ENCODE results near the gene ATP6V1F.

The ATP6V1F gene

DNA sequence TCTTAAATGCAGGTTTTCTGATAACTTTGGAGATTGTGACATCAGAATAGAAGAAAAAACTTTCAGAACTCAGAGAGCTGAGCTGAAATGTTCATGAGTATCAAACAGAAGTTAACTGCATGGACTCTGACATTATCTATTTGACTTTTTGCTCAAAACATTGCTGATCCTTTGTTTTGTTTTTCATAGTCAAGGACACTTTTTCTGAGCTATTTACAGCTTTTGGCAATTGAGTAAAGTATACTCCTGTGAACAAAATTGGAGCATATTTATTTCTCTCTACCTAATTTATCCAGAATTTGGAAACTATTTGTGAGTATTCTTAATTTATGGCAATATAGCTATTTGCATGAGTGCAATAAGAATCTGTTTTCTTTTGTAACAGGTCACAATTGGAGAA is 36.7 kb downstream of the ATP6V1F start:
- Mint-ChIP-seq H3K36me3 (peaks cover 4% of the 10 kb centered on the region in 2 donors), H3K27ac (no peak overlapping the region), H3K9me3 (peaks cover 2 to 5% of the 10 kb centered on the region in 2 donors), H3K4me3 (no peak overlapping the region), H3K27me3 (peaks cover 11 to 22% of the 10 kb centered on the region in 2 donors), H3K4me1 (peaks cover 2 to 9% of the 10 kb centered on the region in 2 donors)
- no peak for ATAC-seq (replicated peaks)
- DNase-seq = no peak

DNA sequence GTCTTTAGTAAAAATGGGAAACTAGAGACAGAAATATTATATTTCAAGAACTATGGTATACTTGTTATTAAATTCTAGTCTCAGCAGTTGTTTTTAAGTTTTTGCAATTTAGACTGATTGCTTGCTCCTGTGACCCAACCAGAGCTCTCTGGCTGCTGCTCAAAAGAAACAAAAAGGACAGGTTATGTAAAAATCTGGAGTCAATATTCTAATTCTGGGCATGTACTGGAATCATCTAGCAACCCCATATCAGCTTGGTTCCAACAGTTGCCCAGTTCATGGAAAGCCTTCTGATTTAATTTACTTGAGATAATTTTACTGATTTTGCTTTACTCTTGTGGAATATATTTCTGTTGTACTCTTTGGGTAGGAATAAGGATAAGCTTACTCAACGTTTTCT is 37.6 kb downstream of the ATP6V1F start:
- Mint-ChIP-seq H3K27ac (no peak overlapping the region), H3K4me3 (no peak overlapping the region), H3K27me3 (peaks cover 11 to 22% of the 10 kb centered on the region in 2 donors), H3K9me3 (peaks cover 2 to 5% of the 10 kb centered on the region in 2 donors), H3K36me3 (peaks cover 4% of the 10 kb centered on the region in 2 donors), H3K4me1 (peaks cover 6 to 17% of the 10 kb centered on the region in 2 donors)
- DNase-seq (no peak), ATAC-seq (replicated peaks) (no peak)

DNA sequence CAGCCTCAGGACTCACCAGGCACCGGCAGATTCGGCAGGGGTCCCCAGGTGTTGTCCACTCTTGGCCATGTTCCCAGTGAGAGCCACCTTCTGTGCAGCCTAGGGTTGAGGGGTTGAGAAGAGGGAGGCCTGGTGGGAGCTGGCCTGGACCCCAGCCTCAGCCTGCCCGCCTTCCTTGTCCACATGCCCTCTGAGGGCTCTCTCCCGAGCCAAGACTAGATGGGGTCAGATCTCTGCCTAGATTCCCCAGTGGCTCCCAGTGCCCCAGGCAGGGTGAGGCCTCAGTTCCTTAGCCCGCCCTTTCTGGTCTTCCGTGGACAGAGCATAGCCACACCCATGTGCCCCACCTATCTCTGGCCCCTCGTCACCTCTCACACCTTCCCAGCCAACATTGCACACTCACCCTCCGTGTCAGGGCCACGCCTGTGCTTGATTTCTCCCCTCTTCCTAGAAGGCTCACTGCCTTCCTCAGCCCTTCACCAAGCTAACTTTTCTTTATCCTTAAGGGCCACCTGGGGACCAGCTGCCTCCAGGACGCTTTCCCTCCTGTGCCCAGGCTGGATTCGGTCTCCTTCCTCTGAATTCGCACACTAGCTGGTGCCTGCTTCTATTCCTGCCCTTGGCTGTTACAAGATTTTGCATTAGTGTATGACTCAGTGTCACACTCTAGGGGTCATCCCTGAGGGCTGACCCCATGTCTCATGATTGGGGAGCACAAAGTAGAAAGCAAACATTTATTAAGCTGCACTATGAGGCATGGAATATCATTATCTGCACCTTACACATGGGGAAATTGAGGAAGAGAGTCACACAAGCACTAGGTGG is 40.3 kb downstream of the ATP6V1F start:
- Mint-ChIP-seq H3K4me1 (peaks cover 11 to 27% of the 10 kb centered on the region in 2 donors), H3K36me3 (peaks cover 4 to 8% of the 10 kb centered on the region in 2 donors), H3K4me3 (no peak overlapping the region), H3K27me3 (peaks cover 24 to 26% of the 10 kb centered on the region in 2 donors), H3K9me3 (peaks cover 2 to 5% of the 10 kb centered on the region in 2 donors), H3K27ac (no peak overlapping the region)
- DNase-seq (no peak), ATAC-seq (replicated peaks) (no peak)

DNA sequence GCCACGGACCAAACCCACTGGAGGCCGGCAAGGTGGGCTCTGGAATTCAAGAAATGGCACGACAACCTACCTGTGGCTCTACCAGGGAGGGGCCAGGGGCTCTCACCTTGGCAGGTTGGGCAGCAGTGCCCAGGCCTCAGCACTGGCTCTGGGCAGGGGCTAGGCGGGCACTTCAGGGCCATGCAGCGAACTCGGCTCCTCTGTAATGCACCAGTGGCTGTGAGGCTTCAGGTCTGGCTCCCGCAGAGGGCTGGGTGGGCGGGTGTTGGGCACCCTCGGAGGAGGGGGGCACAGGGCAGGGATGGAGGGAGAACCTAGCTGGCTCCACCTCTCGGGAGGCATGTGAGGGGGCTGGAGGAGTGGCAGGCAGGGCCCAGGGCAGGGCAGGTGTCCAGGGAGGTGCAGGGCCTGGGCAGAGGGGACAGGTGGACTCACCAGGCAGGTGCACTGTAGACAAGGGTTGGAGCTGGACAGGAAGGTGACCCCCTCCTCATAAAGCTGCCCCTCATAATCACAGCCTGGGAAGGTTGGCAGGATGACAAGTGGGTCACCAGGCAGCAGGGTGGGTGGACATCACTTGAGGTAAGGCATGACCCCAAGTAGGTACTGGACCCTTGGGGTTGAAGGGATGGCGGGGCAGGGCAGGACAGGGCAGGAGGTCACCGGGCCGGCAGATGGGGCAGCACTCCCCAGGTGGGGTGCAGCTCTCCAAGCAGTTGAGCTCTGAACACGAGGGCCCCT is 41.1 kb downstream of the ATP6V1F start:
- ATAC-seq (replicated peaks) (no peak), DNase-seq (no peak)
- H3K27me3 Mint-ChIP-seq = peaks cover 30 to 34% of the 10 kb centered on the region in 2 donors
- H3K27ac Mint-ChIP-seq = no peak overlapping the region
- no peak overlapping the region for H3K4me3 Mint-ChIP-seq
- H3K9me3 Mint-ChIP-seq = no peaks in the 10 kb centered on the region
- H3K36me3 Mint-ChIP-seq = peaks cover 0 to 5% of the 10 kb centered on the region in 2 donors
- H3K4me1 Mint-ChIP-seq = peaks cover 11 to 27% of the 10 kb centered on the region in 2 donors

DNA sequence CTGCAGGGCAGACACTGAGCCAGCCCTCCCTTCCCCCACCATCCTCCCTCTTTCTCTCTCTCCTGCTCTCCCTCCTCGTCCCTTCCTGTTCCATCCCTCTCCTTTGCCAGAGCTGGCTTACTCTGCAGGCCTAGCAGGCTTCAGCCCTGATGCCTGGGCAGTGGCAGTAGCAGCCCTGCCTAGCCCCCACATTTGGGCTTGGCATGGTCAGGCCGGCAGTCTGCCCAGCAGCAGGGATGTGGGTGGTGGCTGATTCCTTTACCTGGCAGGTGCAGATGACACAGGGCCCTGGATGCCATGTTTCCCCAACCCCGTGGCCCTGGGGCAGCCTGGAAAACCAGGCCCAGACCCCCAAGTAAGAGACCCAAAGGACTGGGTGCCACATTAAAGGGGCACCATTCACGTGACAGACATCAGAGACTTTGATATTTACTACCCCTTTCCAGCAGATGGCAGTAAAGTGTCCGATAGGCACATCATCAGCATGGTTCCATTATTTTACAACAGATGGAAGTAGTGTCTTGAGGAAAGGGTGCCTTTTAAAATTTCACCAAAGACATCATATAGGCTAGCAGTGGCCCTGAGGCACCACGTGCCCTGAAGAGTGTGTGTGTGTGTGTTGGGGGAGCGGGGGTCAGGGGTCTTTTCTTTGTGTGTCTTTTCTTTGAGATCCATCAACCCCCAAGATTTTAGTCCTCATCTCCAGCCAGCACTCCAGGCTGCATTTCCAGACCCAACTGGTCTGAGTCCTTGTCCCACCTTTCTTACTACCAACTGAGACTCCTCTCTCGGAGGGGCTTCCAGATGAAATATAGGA is 41.9 kb downstream of the ATP6V1F start:
- DNase-seq = no peak
- H3K4me3 Mint-ChIP-seq = no peak overlapping the region
- peaks cover 13 to 35% of the 10 kb centered on the region in 2 donors for H3K4me1 Mint-ChIP-seq
- H3K27ac Mint-ChIP-seq = peak overlapping the region; percentile 80
- H3K36me3 Mint-ChIP-seq = peaks cover 0 to 5% of the 10 kb centered on the region in 2 donors
- peaks cover 38 to 42% of the 10 kb centered on the region in 2 donors for H3K27me3 Mint-ChIP-seq
- no peaks in the 10 kb centered on the region for H3K9me3 Mint-ChIP-seq
- peak; percentile 84 to 88 for ATAC-seq (replicated peaks)

DNA sequence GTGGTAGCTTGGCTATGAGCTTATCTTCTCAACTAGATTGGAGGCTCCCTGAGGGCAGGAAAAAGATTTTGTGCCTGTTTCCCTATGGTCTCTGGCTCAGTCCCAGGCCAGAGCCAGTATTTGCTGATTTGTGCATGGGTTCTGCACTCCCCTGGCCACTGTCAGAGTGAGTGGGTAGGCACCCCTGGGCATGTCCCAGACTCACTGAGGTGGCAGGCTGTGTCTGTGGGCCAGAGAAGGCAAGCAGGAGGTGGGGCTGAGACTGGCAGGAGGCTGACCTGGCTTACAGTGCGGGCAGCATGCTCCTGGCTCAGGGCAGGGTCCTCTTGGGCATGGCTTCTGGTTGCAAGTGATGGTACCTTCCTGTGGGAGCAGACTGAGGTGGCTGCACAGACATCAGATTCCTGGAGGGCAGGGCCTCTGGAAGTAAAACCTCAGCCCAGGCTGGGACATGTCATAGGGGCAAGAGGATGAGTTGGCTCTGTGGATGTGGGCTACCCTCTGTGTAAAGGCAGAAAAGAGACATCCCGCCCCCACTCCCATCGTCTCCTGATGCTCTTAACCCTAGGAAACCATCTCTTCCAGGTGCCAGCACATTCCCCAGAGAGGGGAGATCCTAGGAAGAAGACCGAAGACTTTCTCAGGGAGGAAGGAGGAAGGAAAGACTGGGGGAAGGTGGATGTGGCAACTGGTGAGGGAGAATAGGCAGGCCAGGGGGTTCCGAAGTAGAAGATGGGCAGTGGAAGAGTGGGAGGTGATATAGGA is 43.5 kb downstream of the ATP6V1F start:
- peak overlapping the region; percentile 62 for H3K27ac Mint-ChIP-seq
- H3K4me1 Mint-ChIP-seq = peaks cover 21 to 51% of the 10 kb centered on the region in 2 donors
- no peak for ATAC-seq (replicated peaks)
- H3K9me3 Mint-ChIP-seq = no peaks in the 10 kb centered on the region
- no peak for DNase-seq
- peaks cover 50 to 57% of the 10 kb centered on the region in 2 donors for H3K27me3 Mint-ChIP-seq
- H3K36me3 Mint-ChIP-seq = peaks cover 0 to 5% of the 10 kb centered on the region in 2 donors
- no peak overlapping the region for H3K4me3 Mint-ChIP-seq

DNA sequence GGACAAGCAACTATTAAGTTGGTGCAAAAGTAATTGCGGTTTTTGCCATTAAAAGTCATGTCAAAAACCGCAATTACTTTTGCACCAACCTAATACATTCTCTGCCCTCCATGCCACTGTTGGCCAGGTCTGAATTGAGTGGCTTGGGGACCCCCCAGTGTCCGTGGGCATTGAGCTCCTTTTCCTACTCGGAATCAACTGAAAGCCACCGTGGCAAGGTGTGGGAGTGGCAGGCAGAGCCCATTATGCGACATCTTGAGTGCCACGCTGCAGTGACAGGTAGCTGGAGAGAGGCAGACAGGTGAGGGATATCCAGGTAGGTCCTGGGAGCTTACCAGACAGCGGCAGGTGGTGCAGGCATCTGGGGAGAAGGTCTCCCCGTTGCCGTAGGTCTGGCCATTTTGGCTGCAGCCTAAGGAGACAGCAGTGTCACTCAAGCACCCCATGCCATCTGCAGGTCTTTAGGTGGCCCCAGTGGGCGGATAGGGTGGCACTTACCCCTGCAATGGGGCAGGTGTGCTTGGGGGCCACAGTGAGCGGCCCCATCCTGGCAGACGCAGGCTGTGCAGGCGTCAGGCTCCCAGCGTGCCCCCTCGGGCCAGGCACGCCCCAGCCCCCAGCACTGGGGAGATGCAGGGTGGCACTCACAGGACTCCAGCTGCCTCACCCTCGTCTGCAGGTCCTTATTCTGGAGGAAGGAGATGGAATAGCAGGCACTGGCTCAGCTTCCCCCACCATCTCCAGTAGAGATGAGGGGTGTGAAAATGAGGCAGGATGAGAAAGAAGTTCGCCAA is 44.3 kb downstream of the ATP6V1F start:
- H3K4me1 Mint-ChIP-seq = peaks cover 28 to 59% of the 10 kb centered on the region in 2 donors
- no peak overlapping the region for H3K27ac Mint-ChIP-seq
- ATAC-seq (replicated peaks) (no peak), DNase-seq (no peak)
- H3K4me3 Mint-ChIP-seq = no peak overlapping the region
- H3K36me3 Mint-ChIP-seq = peaks cover 0 to 5% of the 10 kb centered on the region in 2 donors
- H3K9me3 Mint-ChIP-seq = no peaks in the 10 kb centered on the region
- H3K27me3 Mint-ChIP-seq = peaks cover 50 to 56% of the 10 kb centered on the region in 2 donors

DNA sequence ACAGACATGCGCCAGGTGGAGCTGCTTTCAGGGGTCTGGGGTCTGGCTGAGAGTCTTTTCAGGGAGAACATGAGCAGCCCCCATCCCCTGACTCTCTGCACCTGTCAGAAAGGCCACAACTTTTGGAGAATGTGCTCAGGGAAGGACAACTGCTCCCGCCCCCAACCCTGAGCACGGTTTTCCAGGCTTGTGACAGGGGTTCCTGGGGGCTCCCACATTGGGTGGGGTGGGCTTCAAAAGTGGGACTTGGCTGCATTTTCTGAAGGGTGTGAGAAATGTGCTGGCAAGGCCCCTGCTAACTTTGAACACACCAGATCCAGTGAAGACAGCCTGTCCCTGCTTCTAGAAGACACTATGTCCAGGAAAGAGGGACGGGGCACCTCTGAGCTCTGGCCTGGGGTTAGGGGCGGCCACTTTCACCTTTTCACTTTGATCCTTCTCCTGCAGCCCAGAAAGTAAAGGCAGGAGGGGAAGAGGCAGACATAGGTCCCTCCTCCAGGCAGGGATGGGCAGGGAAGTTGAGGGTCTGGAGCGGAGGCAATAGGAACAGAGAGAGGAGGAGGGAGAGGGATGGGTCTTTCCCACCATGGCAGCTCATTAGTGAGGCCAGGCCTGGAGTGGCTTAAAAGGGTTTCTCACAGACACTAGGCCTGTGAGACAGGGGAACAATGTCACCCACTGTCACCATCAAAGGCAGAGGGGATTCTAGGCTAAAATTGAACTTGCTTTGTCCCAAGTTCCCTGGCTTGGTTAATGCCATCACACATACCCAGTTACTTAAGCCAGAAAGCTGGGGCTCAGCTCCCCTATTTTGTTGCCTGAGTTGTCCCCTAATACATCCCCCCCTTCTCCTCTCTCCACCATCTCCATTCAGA is 46.3 kb downstream of the ATP6V1F start:
- no peaks in the 10 kb centered on the region for H3K9me3 Mint-ChIP-seq
- no peak overlapping the region for H3K4me3 Mint-ChIP-seq
- no peak for DNase-seq
- H3K27me3 Mint-ChIP-seq = peaks cover 43 to 44% of the 10 kb centered on the region in 2 donors
- no peak overlapping the region for H3K27ac Mint-ChIP-seq
- no peak for ATAC-seq (replicated peaks)
- peaks cover 0 to 5% of the 10 kb centered on the region in 2 donors for H3K36me3 Mint-ChIP-seq
- peaks cover 34 to 64% of the 10 kb centered on the region in 2 donors for H3K4me1 Mint-ChIP-seq

DNA sequence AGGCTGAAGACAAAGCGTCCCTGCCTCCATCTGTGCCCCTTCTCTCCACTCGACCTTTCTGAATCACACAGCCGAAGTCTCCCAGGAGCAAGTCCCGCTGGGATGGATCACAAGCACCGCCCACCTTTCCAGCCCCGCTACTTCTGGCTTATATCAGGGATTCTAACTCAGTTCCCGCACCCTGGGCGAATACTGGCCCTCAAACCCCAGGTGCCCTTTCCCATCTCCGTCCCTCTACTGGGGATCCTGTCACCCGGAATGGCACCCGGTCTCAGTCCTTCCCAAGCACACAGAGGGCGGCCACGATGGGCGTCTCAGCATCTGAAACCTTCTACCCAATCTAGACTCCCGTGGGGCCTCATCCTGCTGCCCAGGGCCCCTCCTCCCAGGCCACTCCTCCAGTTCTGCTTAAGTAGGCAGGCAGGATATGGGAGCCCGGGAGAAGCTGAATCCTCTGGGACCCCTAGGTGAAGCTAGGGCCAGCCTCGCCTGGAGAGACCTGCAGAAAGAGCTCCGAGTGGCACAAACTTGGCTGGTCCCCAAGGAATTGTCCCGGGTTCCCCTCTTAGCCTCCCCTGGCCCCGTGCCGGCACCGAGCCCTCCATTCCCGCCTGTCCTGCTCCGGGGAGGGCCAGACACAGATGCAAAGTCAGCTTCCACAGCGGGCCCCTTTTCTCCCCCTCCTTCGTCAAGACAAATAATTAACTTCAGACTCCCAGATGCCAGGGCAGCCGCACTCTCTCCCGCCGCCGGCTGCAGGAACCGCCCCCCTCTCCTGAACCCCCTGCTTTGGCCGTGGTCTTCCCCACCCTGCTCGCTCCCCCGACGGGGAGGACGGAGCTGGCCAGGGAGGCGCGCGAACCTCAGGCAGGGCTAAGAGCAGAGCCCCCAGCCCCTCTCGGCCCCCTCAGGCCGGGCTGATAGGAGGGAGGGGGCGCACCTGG is 47.2 kb downstream of the ATP6V1F start:
- Mint-ChIP-seq H3K27me3 (peaks cover 43 to 44% of the 10 kb centered on the region in 2 donors), H3K4me3 (peak overlapping the region; percentile 71 to 74), H3K9me3 (no peaks in the 10 kb centered on the region), H3K4me1 (peaks cover 35 to 63% of the 10 kb centered on the region in 2 donors), H3K36me3 (peaks cover 0 to 5% of the 10 kb centered on the region in 2 donors), H3K27ac (no peak overlapping the region)
- ATAC-seq (replicated peaks) (no peak), DNase-seq (no peak)

DNA sequence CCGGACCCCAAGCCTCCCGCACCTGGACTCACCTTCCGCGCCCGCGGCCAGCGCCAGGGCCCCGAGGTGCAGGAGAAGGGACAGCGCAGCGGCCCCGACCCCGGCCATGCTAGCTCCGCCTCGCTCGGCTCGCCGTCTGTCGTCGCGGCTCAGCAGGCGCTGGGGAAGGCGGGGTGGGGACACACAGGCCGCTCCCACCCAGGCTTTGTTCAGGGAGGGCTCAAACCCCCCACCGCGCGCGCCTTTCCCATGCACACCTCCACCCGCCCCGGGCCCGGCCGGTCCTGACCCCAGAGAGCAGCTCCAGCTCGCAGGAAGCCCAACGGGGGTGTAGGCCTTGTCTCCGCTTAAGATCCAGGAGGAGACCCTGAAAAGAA is 47.9 kb downstream of the ATP6V1F start, which contains the start of gene KCP:
Gene KCP (minus strand): TSS at position 141 of the 377 bp plus-strand sequence. CDS start 33 bp downstream, at position 108.
- DNase-seq = no peak
- no peaks in the 10 kb centered on the region for H3K9me3 Mint-ChIP-seq
- peaks cover 43 to 44% of the 10 kb centered on the region in 2 donors for H3K27me3 Mint-ChIP-seq
- no peak within 1 kb of the TSS for H3K27ac Mint-ChIP-seq
- peak within 1 kb of the TSS; percentile 71 to 74 for H3K4me3 Mint-ChIP-seq
- no peak for ATAC-seq (replicated peaks)
- peaks cover 0 to 5% of the 10 kb centered on the region in 2 donors for H3K36me3 Mint-ChIP-seq
- H3K4me1 Mint-ChIP-seq = peaks cover 36 to 61% of the 10 kb centered on the region in 2 donors

DNA sequence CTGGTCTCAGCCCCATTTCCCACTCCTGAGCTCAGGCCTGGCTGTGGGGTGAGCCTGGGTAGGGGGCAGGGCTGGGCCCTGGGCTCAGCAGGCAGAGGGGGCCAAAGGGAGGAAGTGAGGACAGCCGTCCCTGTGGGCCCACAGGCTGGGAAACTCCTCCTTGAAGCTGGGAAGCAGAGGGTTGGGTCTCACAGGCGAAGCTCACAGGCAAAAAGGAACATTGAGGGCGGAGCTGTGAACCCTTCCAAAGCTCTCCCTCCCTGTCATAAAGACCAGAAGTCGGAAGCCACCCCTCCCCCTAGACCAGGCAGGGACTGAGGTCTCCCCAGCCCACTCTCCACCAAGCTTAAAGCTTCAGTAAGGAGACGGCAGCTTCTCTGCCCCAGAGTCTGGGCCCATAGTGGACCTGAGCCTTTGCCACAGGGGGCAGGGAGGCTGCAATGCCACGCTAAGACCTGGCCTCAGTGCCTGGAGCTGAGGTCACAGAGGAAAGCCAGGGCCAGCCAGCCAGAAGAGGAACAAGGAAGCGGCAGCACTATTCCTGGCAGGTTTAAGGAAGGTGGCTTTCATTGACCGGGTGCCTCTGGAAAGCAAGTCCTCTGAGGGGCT is 48.9 kb downstream of the ATP6V1F start:
- Mint-ChIP-seq H3K4me1 (peaks cover 34 to 56% of the 10 kb centered on the region in 2 donors), H3K9me3 (no peaks in the 10 kb centered on the region), H3K27me3 (peaks cover 38 to 39% of the 10 kb centered on the region in 2 donors), H3K4me3 (no peak overlapping the region), H3K27ac (no peak overlapping the region), H3K36me3 (peaks cover 0 to 2% of the 10 kb centered on the region in 2 donors)
- no peak for DNase-seq
- ATAC-seq (replicated peaks) = no peak
